HepG2 (cell line): ENCODE results near the gene CDH23. TPM values are rescaled to one million over a fixed set of nuclear protein-coding genes. Genes with fewer than 3 reads are reported as not detected.

Experiments
- ATAC-seq: fragments of 200-7000 bp; cut with Tn5 transposase; 3 replicates; pipeline ENCODE4 v1.9.1; 2020; ENCODE audit warnings: mild to moderate bottlenecking, moderate library complexity
- BruUV-seq: library from RNA; stranded (reverse); fragments of 400-500 nt; replicated peaks from 2 replicates; lab custom pipeline; 2021; lab: Mats Ljungman, UMichigan
- CTCF ChIA-PET: fragments of 300-600 bp; formaldehyde crosslinking; extraction: SDS; loops from one replicate; lab custom pipeline; 2021; ENCODE audit warnings: low total read pairs, inconsistent platforms, low intra/inter-chr PET ratio; lab: Yijun Ruan, JAX
- POLR2A ChIA-PET: fragments of 350-600 bp; sonication (Branson Sonifier 250); formaldehyde crosslinking; loops from one replicate; lab custom pipeline; 2020; ENCODE audit warnings: antibody characterized with exemption, inconsistent platforms; lab: Yijun Ruan, JAX
- DNase-seq: peaks from one replicate; pipeline ENCODE4 v3.0.0-alpha.2; 2015; ENCODE audit warnings: low spot score
- FAIRE-seq: peaks from 3 replicates; lab custom pipeline; 2011; peaks lifted over from hg19 to GRCh38; lab: Jason Lieb, UNC
- H2AFZ ChIP-seq: one replicate; pipeline ENCODE4 v1.6.1; 2011; ENCODE audit warnings: low read length, inconsistent platforms
- H3K27ac ChIP-seq: fragments of 300-600 bp; 3 replicates; pipeline ENCODE4 v1.8.0; 2011; ENCODE audit warnings: mixed run types, mild to moderate bottlenecking, mixed read lengths, low read length, inconsistent platforms; ENCODE audit not compliant: insufficient read depth; ENCODE audit errors: extremely low read length
- H3K27me3 ChIP-seq, 2 experiments: fragments of 200-600 bp in 1 of 2; 2 replicates in 1 of 2; 3 replicates in 1 of 2; pipeline versions ENCODE4 v1.6.0 to v1.8.0; 2011; ENCODE audit warnings: low read length in 2 of 2, mild to moderate bottlenecking in 2 of 2, moderate library complexity in 2 of 2, inconsistent platforms in 1 of 2; ENCODE audit not compliant: insufficient read depth in 2 of 2, control insufficient read depth in 1 of 2
- H3K36me3 ChIP-seq, 2 experiments: fragments of 200-600 bp in 1 of 2; replicated peaks in 1 of 2; 2 replicates in 1 of 2; 3 replicates in 1 of 2; pipeline versions ENCODE4 v1.5.1 to v1.8.0; 2011; ENCODE audit warnings: low read length in 2 of 2, inconsistent platforms in 1 of 2; ENCODE audit not compliant: insufficient read depth in 2 of 2, control insufficient read depth in 1 of 2
- H3K4me1 ChIP-seq: 2 replicates; pipeline ENCODE4 v1.5.1; 2012; ENCODE audit warnings: low read length, inconsistent platforms; ENCODE audit not compliant: insufficient read depth
- H3K4me2 ChIP-seq: 2 replicates; pipeline ENCODE4 v1.6.0; 2011; ENCODE audit warnings: low read depth, low read length, inconsistent platforms
- H3K4me3 ChIP-seq, 3 experiments: fragments of 200-600 bp in 1 of 3; sonication (generic), shearing (Covaris generic) in 1 of 3; replicated peaks in 1 of 3; 2 replicates each; pipeline ENCODE4 v1.5.1; 2011 to 2016; ENCODE audit warnings: low read length in 3 of 3, inconsistent platforms in 2 of 3, low read depth in 2 of 3, mild to moderate bottlenecking in 2 of 3, control low read depth in 1 of 3, mixed read lengths in 1 of 3; ENCODE audit not compliant: insufficient read depth in 1 of 3
- H3K79me2 ChIP-seq: one replicate; pipeline ENCODE4 v1.6.1; 2011; ENCODE audit warnings: low read length, inconsistent platforms; ENCODE audit not compliant: insufficient read depth
- H3K9ac ChIP-seq: 2 replicates; pipeline ENCODE4 v1.6.0; 2011; ENCODE audit warnings: mild to moderate bottlenecking, low read depth, low read length, inconsistent platforms; ENCODE audit not compliant: insufficient read depth
- H3K9me3 ChIP-seq: 2 replicates; pipeline ENCODE4 v1.5.1; 2012; ENCODE audit warnings: mild to moderate bottlenecking, low read length
- H4K20me1 ChIP-seq: 2 replicates; pipeline ENCODE4 v1.6.0; 2011; ENCODE audit warnings: inconsistent platforms, mild to moderate bottlenecking, low read length, moderate library complexity; ENCODE audit not compliant: insufficient read depth
- EHMT2 ChIP-seq: fragments of 200-600 bp; sonication (generic); IDR thresholded peaks from 2 replicates; pipeline ENCODE4 v1.7.0; 2017; ENCODE audit warnings: antibody characterized with exemption, low read depth, low read length, borderline replicate concordance
- ELF3 ChIP-seq: IDR thresholded peaks from 2 replicates; pipeline ENCODE4 v1.6.1; 2016; ENCODE audit warnings: missing genetic modification reagents, missing compliant biosample characterization
- GMEB1 ChIP-seq: sonication (generic); formaldehyde crosslinking; IDR thresholded peaks from 2 replicates; pipeline ENCODE4 v1.5.1; 2020; ENCODE audit warnings: missing genetic modification reagents, mild to moderate bottlenecking, borderline replicate concordance
- KDM2A ChIP-seq: sonication (generic); formaldehyde crosslinking; IDR thresholded peaks from 2 replicates; pipeline ENCODE4 v1.4.0; 2020; ENCODE audit warnings: low read depth, missing genetic modification reagents, borderline replicate concordance
- MAFG ChIP-seq: sonication (generic); formaldehyde crosslinking; IDR thresholded peaks from 2 replicates; pipeline ENCODE4 v1.5.1; 2020; ENCODE audit warnings: mild to moderate bottlenecking, missing genetic modification reagents
- PTBP1 ChIP-seq: fragments of 200-400 bp; formaldehyde crosslinking; IDR thresholded peaks from 2 replicates; pipeline ENCODE4 v1.6.1; 2018; ENCODE audit warnings: low read length, low read depth; ENCODE audit not compliant: poor library complexity, severe bottlenecking
- RCOR2 ChIP-seq: IDR thresholded peaks from 2 replicates; pipeline ENCODE4 v1.6.1; 2016; ENCODE audit warnings: missing biosample characterization, missing genetic modification reagents
- SP5 ChIP-seq: IDR thresholded peaks from 2 replicates; pipeline ENCODE4 v1.6.1; 2016; ENCODE audit warnings: low read depth, borderline replicate concordance
- SRY ChIP-seq: sonication (generic); formaldehyde crosslinking; IDR thresholded peaks from 2 replicates; pipeline ENCODE4 v1.8.0; 2022; ENCODE audit warnings: mild to moderate bottlenecking, missing genetic modification reagents
- YY1 ChIP-seq: IDR thresholded peaks from 2 replicates; pipeline ENCODE4 v1.6.1; 2011; ENCODE audit warnings: low read length, low read depth, moderate library complexity, mild to moderate bottlenecking; ENCODE audit not compliant: insufficient read depth, insufficient replicate concordance
- ZBTB20 ChIP-seq: sonication (generic); formaldehyde crosslinking; IDR thresholded peaks from 2 replicates; pipeline ENCODE4 v1.8.1; 2023; ENCODE audit warnings: missing genetic modification reagents, low read depth, mild to moderate bottlenecking, borderline replicate concordance
- ZNF143 ChIP-seq: sonication (generic); formaldehyde crosslinking; IDR thresholded peaks from 2 replicates; pipeline ENCODE4 v1.4.0; 2020; ENCODE audit warnings: missing genetic modification reagents
- ZNF317 ChIP-seq: sonication (generic); formaldehyde crosslinking; IDR thresholded peaks from 2 replicates; pipeline ENCODE4 v1.5.0; 2020; ENCODE audit warnings: mild to moderate bottlenecking, missing genetic modification reagents
- ZNF574 ChIP-seq: sonication (generic); formaldehyde crosslinking; IDR thresholded peaks from 2 replicates; pipeline ENCODE4 v1.4.0; 2020; ENCODE audit warnings: missing genetic modification reagents
- WGBS: methylation state at CpG from one replicate; pipeline ENCODE4 v1.1.6; 2017; ENCODE audit warnings: low lambda C conversion rate; 5-methylcytosine and 5-hydroxymethylcytosine counted together
- in situ Hi-C: cut with HindIII; loops from 2 replicates; pipeline ENCODE4 v1.10.0; 2017; ENCODE audit warnings: low pct_unique_long_range_greater_than_20kb; ENCODE audit not compliant: extremely low pct_ligation_motif_present
- intact Hi-C: fragments of 100-400 bp; cut with micrococcal nuclease; formaldehyde crosslinking; loops from one replicate; pipeline ENCODE4 v1.10.0; 2022; ENCODE audit not compliant: unreplicated experiment
- polyA plus RNA-seq, 8 experiments: library from polyadenylated mRNA; depleted of rRNA in 3 of 8; stranded (reverse) in 7 of 8; unstranded in 1 of 8; fragments of >200 nt; fragmentation: Illumina TruSeq in 4 of 8; extraction: Trizol in 4 of 8; gene quantifications; 2 replicates each; pipeline versions ENCODE4 v1.2.1 to v1.2.3, GENCODE V29; 2011 to 2016; ENCODE audit warnings: low read depth in 4 of 8, missing spikeins in 1 of 8, mixed read lengths in 1 of 8; ENCODE audit not compliant: insufficient read depth in 1 of 8
- total RNA-seq, 5 experiments: library from RNA; depleted of rRNA; stranded (reverse); fragments of >200 nt; fragmentation: Illumina TruSeq; extraction: Trizol; gene quantifications; 2 replicates each; pipeline ENCODE4 v1.2.3, GENCODE V29; 2016; ENCODE audit warnings: low read depth in 1 of 5
- TF ChIP-seq, protein P1 (sequence below): sonication (generic); formaldehyde crosslinking; IDR thresholded peaks from 2 replicates; pipeline ENCODE4 v1.5.1; 2020; ENCODE audit warnings: missing genetic modification reagents, mild to moderate bottlenecking, borderline replicate concordance

The CDH23 gene
- total and polyA plus RNA-seq, 2 of the 13 experiments (the other 11 are each of a cell fraction or from before 2014, with no cell fraction given), result 0.13 TPM; not detected in 1

DNA sequence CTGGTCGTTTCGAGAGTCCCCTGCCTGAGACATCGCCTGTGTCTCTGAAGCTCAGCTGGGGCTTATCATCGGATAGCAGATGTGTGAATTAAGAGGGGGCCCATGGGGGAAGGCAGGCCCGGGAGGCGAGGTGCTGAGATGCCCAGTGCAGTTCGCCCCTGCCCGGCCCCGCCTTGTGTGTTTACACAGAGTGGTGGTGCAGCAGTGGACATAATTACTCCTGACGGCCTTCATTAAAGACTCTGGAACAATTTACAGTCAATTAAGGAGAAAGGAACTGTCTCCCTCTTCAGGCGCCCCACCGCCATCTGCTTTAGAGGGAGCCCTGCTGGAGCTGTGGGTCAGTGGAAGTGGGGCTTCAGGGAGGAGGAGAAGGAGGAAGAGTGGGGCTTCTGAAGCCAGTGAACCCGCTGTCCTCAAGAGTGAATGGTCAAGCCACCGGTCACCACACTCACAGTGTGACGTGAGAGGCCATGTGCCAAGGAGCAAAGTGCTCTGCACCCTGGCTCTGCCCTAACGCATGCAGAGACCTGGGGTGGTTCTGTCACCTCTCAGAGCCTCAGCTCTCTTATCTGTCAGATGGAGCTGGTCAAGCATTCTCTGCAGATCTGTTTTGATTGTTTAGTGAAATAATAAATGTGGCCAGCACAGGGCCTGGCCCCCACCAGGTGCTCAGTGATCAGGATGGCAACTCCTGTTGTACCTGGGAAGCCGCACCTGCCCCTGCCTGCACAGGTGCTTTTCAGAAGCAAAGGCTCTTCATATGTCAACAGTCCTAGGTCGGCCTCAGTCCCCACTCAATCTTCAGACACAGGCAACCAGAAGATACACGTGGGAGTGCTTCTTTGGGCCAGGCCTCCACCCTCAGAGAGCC lies 65.6 kb downstream of the CDH23 start (continued):
- TF ChIP-seq ZBTB20 (CRISPR knock-in tag) (no peak), KDM2A (CRISPR knock-in tag) (no peak), GMEB1 (no peak)

GRCh38 chr10:71463111-71463510 lies 66.4 kb downstream of the CDH23 start:
- no TSS peak for BruUV-seq
- TF ChIP-seq, protein P1, sequence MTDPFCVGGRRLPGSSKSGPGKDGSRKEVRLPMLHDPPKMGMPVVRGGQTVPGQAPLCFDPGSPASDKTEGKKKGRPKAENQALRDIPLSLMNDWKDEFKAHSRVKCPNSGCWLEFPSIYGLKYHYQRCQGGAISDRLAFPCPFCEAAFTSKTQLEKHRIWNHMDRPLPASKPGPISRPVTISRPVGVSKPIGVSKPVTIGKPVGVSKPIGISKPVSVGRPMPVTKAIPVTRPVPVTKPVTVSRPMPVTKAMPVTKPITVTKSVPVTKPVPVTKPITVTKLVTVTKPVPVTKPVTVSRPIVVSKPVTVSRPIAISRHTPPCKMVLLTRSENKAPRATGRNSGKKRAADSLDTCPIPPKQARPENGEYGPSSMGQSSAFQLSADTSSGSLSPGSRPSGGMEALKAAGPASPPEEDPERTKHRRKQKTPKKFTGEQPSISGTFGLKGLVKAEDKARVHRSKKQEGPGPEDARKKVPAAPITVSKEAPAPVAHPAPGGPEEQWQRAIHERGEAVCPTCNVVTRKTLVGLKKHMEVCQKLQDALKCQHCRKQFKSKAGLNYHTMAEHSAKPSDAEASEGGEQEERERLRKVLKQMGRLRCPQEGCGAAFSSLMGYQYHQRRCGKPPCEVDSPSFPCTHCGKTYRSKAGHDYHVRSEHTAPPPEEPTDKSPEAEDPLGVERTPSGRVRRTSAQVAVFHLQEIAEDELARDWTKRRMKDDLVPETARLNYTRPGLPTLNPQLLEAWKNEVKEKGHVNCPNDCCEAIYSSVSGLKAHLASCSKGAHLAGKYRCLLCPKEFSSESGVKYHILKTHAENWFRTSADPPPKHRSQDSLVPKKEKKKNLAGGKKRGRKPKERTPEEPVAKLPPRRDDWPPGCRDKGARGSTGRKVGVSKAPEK (CRISPR knock-in tag), result no peak
- TF ChIP-seq SRY (CRISPR knock-in tag) (no peak), SP5 (no peak), EHMT2 (no peak), PTBP1 (no peak), ZNF143 (CRISPR knock-in tag) (no peak), ELF3 (CRISPR knock-in tag) (no peak), YY1 (no peak), MAFG (no peak), ZNF574 (no peak), RCOR2 (CRISPR knock-in tag) (no peak), ZNF317 (CRISPR knock-in tag) (no peak)

More at GRCh38 chr10:71463111-71463510, 66.4 kb downstream of the CDH23 start:
- Histone ChIP-seq H3K36me3 (no peaks in the 10 kb centered on the region), H3K27ac (no peak overlapping the region), H2AFZ (no peak overlapping the region), H3K9me3 (no peaks in the 10 kb centered on the region), H3K9ac (no peak overlapping the region), H3K4me1 (no peaks in the 10 kb centered on the region), H3K4me2 (no peak overlapping the region), H4K20me1 (no peaks in the 10 kb centered on the region), H3K79me2 (no peaks in the 10 kb centered on the region), H3K4me3 (no peak overlapping the region), H3K27me3 (peaks cover 6 to 61% of the 10 kb centered on the region in 2 experiments; a peak in 3 of 5 replicates)
- intact Hi-C loops, result no loop called here
- DNase-seq (no peak), FAIRE-seq (no peak), ATAC-seq (no peak)
- ChIA-PET CTCF (no interaction called here), POLR2A (no interaction called here)
- WGBS, result 68% methylated on average over 7 of the region's 7 CpGs
- in situ Hi-C loops, result no loop called here
